ENCODE measurements around the gene PAH.

Gene PAH

GRCh38 chr12:102814691-102815367 is 102.2 kb downstream of the PAH start:
- DNase-seq, result no peak

GRCh38 chr12:102812344-102812743 is 104.7 kb downstream of the PAH start:
- no peak for DNase-seq

GRCh38 chr12:102811110-102811737 is 105.8 kb downstream of the PAH start:
- DNase-seq, result no peak

- no peak for DNase-seq
Measured at GRCh38 chr12:102808412-102808811, 108.6 kb downstream of the PAH start.

GRCh38 chr12:102806592-102806991 is 110.5 kb downstream of the PAH start:
- DNase-seq, result no peak

GRCh38 chr12:102806110-102806509 is 110.9 kb downstream of the PAH start:
- DNase-seq, result no peak

GRCh38 chr12:102800565-102800964 is 116.5 kb downstream of the PAH start:
- no peak for DNase-seq

GRCh38 chr12:102799229-102799628 is 117.8 kb downstream of the PAH start:
- no peak for DNase-seq

GRCh38 chr12:102797528-102797927 is 119.5 kb downstream of the PAH start:
- no peak for DNase-seq

- no peak for DNase-seq
Measured at GRCh38 chr12:102793921-102794320, 123.1 kb downstream of the PAH start.

All from CD4-positive, alpha-beta T cell treated with Interleukin-12 subunit alpha and Interleukin-12 subunit beta, for 1 hour (primary cell).